Keratinocyte (primary cell): ENCODE results near the gene BTBD1. TPM values are rescaled to one million over a fixed set of nuclear protein-coding genes. Genes with fewer than 3 reads are reported as not detected.

ENCODE experiments used
- DNase-seq: peaks from one replicate; pipeline ENCODE4 v3.0.0-alpha.2; 2011; ENCODE audit warnings: low read depth, missing footprints, low spot score
- FAIRE-seq: peaks from 2 replicates; lab custom pipeline; 2011; peaks lifted over from hg19 to GRCh38; lab: Jason Lieb, UNC
- H2AFZ ChIP-seq: 2 replicates; pipeline ENCODE4 v1.6.0; 2012; ENCODE audit warnings: low read length, control low read depth, inconsistent platforms; ENCODE audit not compliant: control insufficient read depth
- H3K27ac ChIP-seq: 2 replicates; pipeline ENCODE4 v1.5.1; 2011; ENCODE audit warnings: low read length; ENCODE audit not compliant: control insufficient read depth, insufficient read depth
- H3K27me3 ChIP-seq: 3 replicates; pipeline ENCODE4 v1.6.0; 2011; ENCODE audit warnings: low read length; ENCODE audit not compliant: control insufficient read depth, insufficient read depth; ENCODE audit errors: extremely low read depth
- H3K36me3 ChIP-seq, 2 experiments: 2 replicates in 1 of 2; 3 replicates in 1 of 2; pipeline ENCODE4 v1.5.1; 2011; ENCODE audit warnings: low read length in 2 of 2, mild to moderate bottlenecking in 1 of 2; ENCODE audit not compliant: control insufficient read depth in 2 of 2, insufficient read depth in 2 of 2; ENCODE audit errors: extremely low read depth in 1 of 2
- H3K4me1 ChIP-seq: 3 replicates; pipeline ENCODE4 v1.5.1; 2011; ENCODE audit warnings: low read length; ENCODE audit not compliant: control insufficient read depth, insufficient read depth; ENCODE audit errors: extremely low read depth
- H3K4me2 ChIP-seq: 3 replicates; pipeline ENCODE4 v1.6.0; 2011; ENCODE audit warnings: low read depth, low read length; ENCODE audit not compliant: control insufficient read depth, insufficient read depth; ENCODE audit errors: extremely low read depth
- H3K4me3 ChIP-seq, 3 experiments: fragments of 200-600 bp in 1 of 3; sonication (generic) in 1 of 3; 2 replicates in 2 of 3; 3 replicates in 1 of 3; pipeline ENCODE4 v1.5.1; 2011 to 2016; ENCODE audit warnings: low read length in 3 of 3, mild to moderate bottlenecking in 3 of 3, control low read depth in 2 of 3, inconsistent platforms in 1 of 3, low read depth in 1 of 3, mixed read lengths in 1 of 3, mixed run types in 1 of 3, moderate library complexity in 1 of 3; ENCODE audit not compliant: control insufficient read depth in 2 of 3, insufficient read depth in 2 of 3; ENCODE audit errors: extremely low read depth in 1 of 3
- H3K79me2 ChIP-seq: 2 replicates; pipeline ENCODE4 v1.6.0; 2012; ENCODE audit warnings: low read length; ENCODE audit not compliant: control insufficient read depth, insufficient read depth
- H3K9ac ChIP-seq: 3 replicates; pipeline ENCODE4 v1.6.0; 2011; ENCODE audit warnings: low read length; ENCODE audit not compliant: control insufficient read depth, insufficient read depth; ENCODE audit errors: extremely low read depth
- H3K9me1 ChIP-seq: 3 replicates; pipeline ENCODE4 v1.6.0; 2011; ENCODE audit warnings: low read length; ENCODE audit not compliant: control insufficient read depth, insufficient read depth; ENCODE audit errors: extremely low read depth
- H3K9me3 ChIP-seq: 2 replicates; pipeline ENCODE4 v1.5.1; 2012; ENCODE audit warnings: low read depth, low read length; ENCODE audit not compliant: control insufficient read depth
- H4K20me1 ChIP-seq: 3 replicates; pipeline ENCODE4 v1.6.0; 2011; ENCODE audit warnings: low read length; ENCODE audit not compliant: control insufficient read depth, insufficient read depth; ENCODE audit errors: extremely low read depth
- EZH2 ChIP-seq: IDR thresholded peaks from one replicate; pipeline ENCODE4 v1.6.1; 2012; ENCODE audit warnings: inconsistent platforms, mild to moderate bottlenecking, low read length, moderate library complexity
- dilution Hi-C: fragments of 300-500 bp; cut with MboI; formaldehyde crosslinking; loops from one replicate; pipeline ENCODE4 v1.7.0; 2020; ENCODE audit warnings: low sequenced_read_pairs; ENCODE audit not compliant: extremely low pct_ligation_motif_present
- polyA plus RNA-seq, 5 experiments: library from polyadenylated mRNA; depleted of rRNA in 3 of 5; stranded (reverse) in 3 of 5; stranded (forward) in 1 of 5; unstranded in 1 of 5; fragments of >200 nt; gene quantifications; 1 replicate in 1 of 5; 2 replicates in 3 of 5; 3 replicates in 1 of 5; pipeline versions ENCODE4 v1.2.1 to v1.2.3, GENCODE V29; 2011 to 2012; ENCODE audit warnings: missing spikeins in 2 of 5, low read depth in 1 of 5, low replicate concordance in 1 of 5
- TF ChIP-seq, protein P1 (sequence below), 3 experiments: IDR thresholded peaks in 1 of 3; conservative IDR thresholded peaks in 1 of 3; optimal IDR thresholded peaks in 1 of 3; 2 replicates in 2 of 3; 3 replicates in 1 of 3; pipeline versions ENCODE3 to v1.5.1; 2011; ENCODE audit warnings: low read length in 3 of 3, mild to moderate bottlenecking in 3 of 3, moderate library complexity in 2 of 3, control low read depth in 1 of 3, inconsistent platforms in 1 of 3; ENCODE audit not compliant: insufficient read depth in 2 of 3; ENCODE audit errors: extremely low read depth in 1 of 3

Gene BTBD1
- polyA plus RNA-seq, 1 donor (not counting 4 experiments of a cell fraction or from before 2014, with no cell fraction given), result 70.5 TPM

GRCh38 chr15:83100097-83100646 lies 33.1 kb upstream of the BTBD1 start:
- H3K27ac ChIP-seq, result no peak overlapping the region
- TF ChIP-seq, protein P1, sequence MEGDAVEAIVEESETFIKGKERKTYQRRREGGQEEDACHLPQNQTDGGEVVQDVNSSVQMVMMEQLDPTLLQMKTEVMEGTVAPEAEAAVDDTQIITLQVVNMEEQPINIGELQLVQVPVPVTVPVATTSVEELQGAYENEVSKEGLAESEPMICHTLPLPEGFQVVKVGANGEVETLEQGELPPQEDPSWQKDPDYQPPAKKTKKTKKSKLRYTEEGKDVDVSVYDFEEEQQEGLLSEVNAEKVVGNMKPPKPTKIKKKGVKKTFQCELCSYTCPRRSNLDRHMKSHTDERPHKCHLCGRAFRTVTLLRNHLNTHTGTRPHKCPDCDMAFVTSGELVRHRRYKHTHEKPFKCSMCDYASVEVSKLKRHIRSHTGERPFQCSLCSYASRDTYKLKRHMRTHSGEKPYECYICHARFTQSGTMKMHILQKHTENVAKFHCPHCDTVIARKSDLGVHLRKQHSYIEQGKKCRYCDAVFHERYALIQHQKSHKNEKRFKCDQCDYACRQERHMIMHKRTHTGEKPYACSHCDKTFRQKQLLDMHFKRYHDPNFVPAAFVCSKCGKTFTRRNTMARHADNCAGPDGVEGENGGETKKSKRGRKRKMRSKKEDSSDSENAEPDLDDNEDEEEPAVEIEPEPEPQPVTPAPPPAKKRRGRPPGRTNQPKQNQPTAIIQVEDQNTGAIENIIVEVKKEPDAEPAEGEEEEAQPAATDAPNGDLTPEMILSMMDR (optimal IDR thresholded peaks at IDR 0.05 in 1 of 3, IDR thresholded peaks at IDR 0.05 in 1 of 3, conservative IDR thresholded peaks at IDR 0.05 in 1 of 3; ENCODE audit: extremely low read depth in 1 of 3, insufficient read depth in 2 of 3, low read length in 3 of 3), result no peak
- no peak for TF ChIP-seq EZH2
- no peak overlapping the region for H3K4me2 ChIP-seq
- no peak overlapping the region for H3K4me3 ChIP-seq
- no peak overlapping the region for H2AFZ ChIP-seq
- H3K9me1 ChIP-seq, result no peaks in the 10 kb centered on the region
- no peaks in the 10 kb centered on the region for H3K9me3 ChIP-seq
- no peak for DNase-seq
- H3K36me3 ChIP-seq, result no peaks in the 10 kb centered on the region
- FAIRE-seq, result no peak
- H3K27me3 ChIP-seq, result peaks cover 14% of the 10 kb centered on the region
- dilution Hi-C loops, result no loop called here
- no peaks in the 10 kb centered on the region for H3K79me2 ChIP-seq
- no peaks in the 10 kb centered on the region for H4K20me1 ChIP-seq
- no peak overlapping the region for H3K9ac ChIP-seq
- H3K4me1 ChIP-seq, result no peaks in the 10 kb centered on the region

- no peak for TF ChIP-seq EZH2
- TF ChIP-seq, protein P1 (optimal IDR thresholded peaks at IDR 0.05 in 1 of 3, IDR thresholded peaks at IDR 0.05 in 1 of 3, conservative IDR thresholded peaks at IDR 0.05 in 1 of 3; ENCODE audit: extremely low read depth in 1 of 3, insufficient read depth in 2 of 3, low read length in 3 of 3), result no peak
- dilution Hi-C loops, result no loop called here
Measured at GRCh38 chr15:83099290-83099689, 32.2 kb upstream of the BTBD1 start.

More at GRCh38 chr15:83099290-83099689, 32.2 kb upstream of the BTBD1 start:
- Histone ChIP-seq H3K9me3 (no peaks in the 10 kb centered on the region), H3K9me1 (no peaks in the 10 kb centered on the region), H4K20me1 (no peaks in the 10 kb centered on the region), H3K9ac (no peak overlapping the region), H2AFZ (no peak overlapping the region), H3K27me3 (peaks cover 14% of the 10 kb centered on the region), H3K36me3 (no peaks in the 10 kb centered on the region), H3K79me2 (no peaks in the 10 kb centered on the region), H3K4me2 (no peak overlapping the region), H3K4me1 (no peaks in the 10 kb centered on the region), H3K27ac (no peak overlapping the region), H3K4me3 (no peak overlapping the region)
- FAIRE-seq, result no peak
- DNase-seq, result no peak
